Activated CD8-positive, alpha-beta memory T cell treated with anti-CD3 and anti-CD28 coated beads, Interleukin-2, amount 50 U/mL, for 24 hours (primary cell): ENCODE results near the gene PMM2.

ENCODE experiments used
- DNase-seq: peaks from one replicate; pipeline ENCODE4 v3.0.0-alpha.2; 2020; ENCODE audit errors: extremely low read depth

Gene PMM2

DNA sequence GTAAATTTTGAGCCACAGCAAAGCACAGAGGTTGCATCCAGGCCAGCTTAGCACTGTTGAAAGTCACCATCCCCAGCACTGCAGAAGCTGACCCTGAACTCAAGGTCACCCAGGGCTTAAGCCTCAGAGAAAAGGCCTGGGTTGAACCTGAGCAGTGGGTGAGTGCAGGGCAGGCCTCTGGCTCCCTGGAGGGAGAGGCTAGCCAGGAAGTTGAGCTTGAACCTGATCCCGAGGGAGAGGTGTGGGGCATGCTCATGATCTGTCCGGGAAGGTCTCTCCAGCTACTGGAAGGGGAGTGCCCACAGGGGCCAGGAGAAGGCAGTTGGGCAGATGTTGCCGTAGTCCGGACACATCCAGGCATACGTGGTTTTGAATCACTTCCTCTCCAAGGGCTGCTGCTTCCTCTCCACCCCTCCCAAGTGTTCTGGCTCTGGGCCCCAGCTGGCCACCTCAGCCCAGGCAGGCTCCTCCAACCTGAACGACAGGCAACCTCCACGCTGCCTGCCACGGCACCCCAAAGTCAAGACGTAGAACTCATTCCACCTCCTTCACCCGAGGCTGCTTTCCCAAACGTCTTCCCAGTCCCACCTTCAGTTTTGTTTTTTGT is 52.7 kb downstream of the PMM2 start:
- DNase-seq, result no peak

DNA sequence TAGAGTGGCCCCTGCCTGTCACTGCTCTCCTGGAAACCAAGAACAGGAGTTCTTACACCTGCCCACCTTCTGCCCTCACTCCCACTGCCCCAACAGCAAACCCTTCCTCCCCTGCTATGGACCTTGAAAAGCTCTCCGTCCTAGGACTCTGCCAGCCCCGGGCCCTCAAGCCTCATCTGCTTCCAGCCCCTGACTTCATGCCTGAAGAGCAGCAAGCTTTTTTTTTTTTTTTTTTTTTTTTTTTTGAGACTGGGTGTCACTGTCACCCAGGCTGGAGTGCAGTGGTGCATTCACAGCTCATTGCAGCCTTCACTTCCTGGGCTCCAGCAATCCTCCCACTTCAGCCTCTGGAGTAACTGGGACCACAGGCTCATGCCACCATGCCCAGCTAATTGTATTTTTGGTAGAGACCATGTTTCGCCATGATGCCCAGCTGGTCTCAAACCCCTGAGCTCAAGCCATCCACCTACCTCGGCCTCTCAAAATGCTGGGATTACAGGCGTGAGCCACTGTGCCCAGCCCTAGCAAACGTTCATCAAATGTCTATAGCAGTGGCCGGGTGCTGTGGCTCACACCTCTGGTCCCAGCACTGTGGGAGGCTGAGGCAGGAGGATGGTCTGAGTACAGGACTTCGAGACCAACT is 54.2 kb downstream of the PMM2 start:
- no peak for DNase-seq

DNA sequence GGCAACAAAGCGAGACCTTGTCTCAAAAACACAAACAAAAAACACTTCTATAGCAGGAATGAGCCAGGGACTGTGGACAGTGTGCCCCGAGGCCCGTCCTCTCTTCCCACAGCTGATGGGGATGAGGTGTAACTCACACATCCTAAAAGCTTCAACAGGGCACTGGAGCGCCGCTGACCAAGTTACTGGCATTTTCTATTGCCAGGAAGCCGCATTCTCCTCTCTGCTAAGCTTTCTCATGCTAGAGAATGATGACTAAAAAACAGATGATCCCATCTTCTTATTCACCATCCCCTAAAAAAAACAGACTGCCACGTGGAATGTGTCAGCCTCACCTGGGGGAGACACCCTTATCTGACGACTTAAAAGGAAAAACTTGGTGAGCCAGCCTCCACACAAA is 54.9 kb downstream of the PMM2 start:
- DNase-seq, result no peak

DNA sequence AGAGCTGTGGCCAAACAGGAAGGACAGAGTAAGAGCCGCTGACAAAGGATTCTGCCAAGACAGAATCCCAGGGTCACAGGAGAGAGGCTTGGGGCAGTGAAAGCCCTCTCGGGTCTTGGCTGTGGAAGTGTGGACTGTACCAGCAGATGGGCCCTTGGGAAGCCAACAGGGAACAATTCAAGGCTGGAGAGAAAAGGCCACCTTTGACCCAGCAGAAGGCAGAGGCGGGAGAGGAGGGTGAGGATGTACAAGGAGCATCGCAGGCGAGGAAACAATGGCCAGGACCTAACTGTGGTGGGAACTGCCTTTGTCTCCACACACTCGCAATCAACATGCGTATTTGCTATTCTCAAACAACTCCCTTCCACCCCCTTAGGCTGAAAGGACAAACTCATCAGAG is 55.5 kb downstream of the PMM2 start:
- no peak for DNase-seq

DNA sequence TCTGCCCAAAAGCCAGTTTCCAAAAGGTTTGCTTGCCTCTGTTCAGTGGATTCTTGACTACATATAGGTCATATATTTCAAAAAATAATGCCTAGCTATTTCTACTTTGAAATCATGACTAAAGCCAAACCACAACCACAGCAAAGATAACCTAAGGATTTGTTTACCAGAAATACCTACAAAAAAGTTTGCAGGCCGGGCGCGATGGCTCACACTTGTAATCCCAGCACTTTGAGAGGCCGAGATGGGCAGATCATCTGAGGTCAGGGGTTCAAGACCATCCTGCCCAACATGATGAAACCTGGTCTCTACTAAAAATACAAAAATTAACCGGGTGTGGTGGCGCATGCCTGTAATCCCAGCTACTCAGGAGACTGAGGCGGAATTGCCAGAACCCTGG is 56.0 kb downstream of the PMM2 start:
- DNase-seq, result no peak

DNA sequence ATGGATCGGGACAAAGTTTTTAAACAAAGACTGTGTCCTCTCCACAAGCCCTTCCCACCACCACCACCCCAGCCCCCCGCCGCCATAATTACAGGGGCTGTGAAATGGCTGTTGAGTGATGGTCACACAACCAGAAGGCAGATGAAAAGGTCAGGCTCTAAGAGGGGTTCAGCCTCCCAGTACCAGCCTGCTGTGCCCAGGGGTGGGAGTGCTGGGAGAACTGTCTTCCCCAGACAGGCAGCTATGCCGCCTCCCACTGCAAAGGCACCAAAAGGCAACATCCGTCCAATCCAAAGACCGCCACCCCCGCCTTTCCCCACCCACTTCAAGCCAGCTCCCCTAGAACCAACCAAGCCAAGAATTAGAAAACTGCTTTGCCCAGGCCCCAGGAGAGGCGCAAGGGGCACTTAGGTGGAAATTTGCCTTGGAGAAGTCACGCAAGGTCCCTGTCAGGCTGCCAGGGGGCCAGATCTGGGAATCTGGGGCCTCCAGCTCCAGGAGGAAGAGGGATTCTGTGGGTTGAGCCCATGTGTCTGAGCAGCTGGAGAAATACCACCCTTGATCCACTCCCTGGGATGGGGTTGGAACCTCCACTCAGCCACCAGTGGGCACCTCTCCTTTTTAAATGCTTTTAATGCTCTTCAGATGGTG is 56.8 kb downstream of the PMM2 start:
- no peak for DNase-seq

DNA sequence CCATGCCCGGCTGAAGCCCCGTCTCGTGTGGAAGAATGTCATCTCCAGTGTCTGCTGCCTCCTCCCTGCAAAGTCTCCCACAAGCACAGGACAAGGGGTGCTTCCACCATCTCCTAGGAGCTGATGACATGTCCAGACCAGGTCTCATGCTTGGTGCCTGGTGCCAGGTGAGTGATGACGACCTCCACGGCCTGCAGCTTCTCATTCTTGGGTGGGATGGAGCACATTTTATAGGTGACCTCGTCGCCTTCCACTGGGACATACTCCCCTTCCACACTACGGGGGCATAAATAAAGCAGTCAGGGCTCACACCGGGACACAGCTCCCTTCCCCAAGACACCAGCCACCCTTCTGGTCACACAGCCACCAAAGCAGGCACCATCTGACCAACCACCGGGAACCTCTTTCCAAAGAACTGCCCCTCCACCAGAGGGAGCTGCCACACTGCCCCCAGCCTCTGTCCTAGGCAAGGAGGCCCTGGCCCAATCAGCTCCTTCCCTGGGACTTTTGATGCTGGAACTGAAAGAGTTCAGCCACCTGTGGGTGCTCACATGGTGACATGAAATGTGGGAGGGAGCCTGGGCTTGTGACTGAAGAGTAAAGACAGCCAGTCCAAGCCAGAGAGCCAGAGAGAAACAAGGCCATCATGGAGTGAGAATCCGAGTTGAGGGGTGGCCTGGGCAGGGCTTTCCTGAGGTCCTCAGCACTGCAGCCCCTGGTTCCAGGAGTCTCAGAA is 57.6 kb downstream of the PMM2 start:
- no peak for DNase-seq

DNA sequence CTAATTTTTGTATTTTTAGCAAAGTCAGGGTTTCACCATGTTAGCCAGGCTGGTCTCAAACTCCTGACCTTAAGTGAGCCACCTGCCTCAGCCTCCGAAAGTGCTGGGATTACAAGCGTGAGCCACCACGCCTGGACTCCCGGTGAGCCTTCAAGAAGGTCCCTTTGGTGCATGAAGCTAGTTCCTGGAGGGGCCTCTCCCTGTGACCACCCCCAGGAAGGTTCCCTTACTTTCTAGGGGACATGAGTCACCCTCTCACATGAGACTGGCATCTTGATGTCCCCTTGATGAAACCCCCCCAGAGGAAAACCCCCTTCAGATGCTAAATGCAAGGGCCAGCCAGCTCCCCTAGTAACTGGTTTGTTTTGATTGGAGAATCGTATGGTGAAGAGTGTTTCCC is 58.3 kb downstream of the PMM2 start:
- DNase-seq, result no peak

DNA sequence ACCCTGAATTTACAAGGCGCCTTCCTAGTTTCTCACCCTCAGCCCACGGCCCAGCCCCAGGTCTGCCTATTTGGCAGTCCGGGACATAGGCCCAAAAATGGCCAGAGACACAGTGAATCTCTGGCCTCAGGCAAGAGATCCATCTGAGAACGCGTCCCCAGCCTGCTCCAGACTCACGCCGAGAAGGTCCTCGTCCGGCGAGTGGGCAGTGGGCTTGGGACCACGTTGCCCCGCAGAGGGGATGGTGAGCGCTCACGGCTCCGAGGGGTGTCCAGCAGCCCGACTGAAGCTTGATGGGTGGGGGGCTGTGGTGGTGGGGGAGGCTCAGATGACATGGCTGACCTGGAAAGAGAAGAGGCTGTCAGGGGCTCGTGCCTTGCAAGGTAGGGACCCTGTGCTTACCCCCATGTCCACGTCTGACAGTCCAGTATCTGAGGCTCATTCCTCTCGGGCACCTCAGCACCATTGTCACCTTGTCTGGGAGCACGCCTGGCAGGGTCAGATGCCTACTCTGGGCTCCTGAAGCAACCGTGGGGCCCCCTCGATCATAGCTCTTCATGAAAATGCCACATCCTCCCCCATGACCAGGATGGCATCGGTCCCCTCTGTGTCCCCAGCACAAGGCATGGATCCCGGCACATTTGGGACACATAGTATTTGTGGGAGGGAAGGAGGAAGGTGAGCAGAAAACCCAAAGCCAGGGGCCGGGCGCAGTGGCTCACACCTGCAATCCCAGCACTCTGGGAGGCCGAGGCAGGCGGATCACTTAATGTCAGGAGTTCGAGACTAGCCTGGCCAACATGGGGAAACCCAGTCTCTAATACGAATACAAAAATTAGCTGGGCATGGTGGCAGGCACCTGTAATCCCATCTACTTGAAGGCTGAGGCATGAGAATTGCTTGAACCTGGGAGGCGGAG is 61.6 kb downstream of the PMM2 start:
- no peak for DNase-seq

DNA sequence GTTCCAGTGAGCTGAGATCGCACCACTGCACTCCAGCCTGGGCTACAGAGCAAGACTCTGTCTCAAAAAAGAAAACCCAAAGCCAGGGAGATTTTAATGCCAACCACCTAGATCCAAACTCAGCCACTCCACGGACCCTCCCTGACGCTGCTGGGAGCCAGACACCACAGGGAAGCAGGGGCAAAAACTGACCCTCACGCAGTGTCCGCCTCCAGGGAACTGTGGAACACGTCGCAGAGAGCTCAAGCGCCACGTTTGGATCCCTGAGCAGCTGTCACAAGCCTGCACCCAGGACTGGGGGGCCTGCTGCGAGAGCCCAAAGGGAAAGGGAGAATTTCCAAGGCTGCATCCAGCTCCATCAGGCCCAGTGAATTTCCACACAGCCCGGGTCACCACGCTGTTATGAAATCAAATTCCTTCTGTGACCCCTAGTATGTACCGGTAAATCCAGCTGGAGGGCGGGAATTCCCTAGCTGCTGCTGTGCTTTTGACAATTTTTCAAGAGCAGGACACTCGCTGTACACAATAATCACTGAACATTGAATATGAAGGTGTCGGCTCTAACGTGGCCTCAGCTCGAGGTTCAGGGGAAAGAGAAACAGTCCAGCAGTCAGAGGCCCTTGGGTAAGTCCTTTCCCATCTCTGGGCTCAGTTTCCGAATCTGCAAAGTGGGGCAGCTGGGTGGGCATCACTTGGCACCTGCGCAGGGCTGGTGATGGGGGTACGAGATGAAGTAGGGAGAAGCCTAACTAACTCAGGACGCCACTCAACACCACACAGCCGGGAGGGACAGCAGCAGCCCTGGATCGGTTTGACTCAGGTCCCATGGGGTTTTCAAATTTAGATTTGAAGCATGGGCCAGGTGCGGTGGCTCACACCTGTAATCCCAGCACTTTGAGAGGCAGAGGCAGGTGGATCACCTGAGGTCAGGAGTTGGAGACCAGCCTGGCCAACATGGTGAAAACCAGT is 62.6 kb downstream of the PMM2 start:
- DNase-seq, result no peak

DNA sequence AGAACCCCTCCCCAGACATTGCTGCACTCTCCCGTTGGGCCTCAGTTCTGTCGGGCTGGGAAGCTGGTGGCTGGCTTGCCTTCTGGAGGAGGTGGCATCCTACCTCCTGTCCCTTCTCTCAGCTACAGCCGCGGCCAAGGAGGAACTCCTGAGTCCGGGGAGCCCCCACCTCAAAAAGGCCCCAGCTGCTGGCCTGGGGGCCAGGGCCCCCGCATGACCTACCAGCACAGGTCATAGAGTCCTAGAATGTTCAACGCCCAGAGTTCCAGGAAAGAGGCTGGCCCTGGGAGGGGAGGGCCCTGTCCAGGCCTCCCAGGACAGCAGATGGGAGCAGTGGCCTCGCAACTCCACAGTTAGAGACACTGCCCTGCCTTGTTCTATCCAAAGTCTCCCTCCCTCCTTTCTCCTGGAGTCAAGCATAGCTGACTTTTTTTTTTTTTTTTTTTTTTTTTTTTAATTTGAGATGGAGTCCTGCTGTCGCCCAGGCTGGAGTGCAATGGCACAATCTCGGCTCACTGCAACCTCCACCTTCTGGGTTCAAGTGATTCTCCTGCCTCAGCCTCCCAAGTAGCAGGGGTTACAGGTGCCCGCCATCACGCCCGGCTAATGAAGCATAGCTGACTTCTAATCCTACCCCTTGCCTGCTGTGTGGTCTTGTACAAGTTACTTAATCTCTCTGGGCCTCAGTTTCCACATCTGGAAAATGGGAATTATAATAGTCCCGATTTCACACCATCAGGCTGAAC is 64.1 kb downstream of the PMM2 start:
- no peak for DNase-seq

DNA sequence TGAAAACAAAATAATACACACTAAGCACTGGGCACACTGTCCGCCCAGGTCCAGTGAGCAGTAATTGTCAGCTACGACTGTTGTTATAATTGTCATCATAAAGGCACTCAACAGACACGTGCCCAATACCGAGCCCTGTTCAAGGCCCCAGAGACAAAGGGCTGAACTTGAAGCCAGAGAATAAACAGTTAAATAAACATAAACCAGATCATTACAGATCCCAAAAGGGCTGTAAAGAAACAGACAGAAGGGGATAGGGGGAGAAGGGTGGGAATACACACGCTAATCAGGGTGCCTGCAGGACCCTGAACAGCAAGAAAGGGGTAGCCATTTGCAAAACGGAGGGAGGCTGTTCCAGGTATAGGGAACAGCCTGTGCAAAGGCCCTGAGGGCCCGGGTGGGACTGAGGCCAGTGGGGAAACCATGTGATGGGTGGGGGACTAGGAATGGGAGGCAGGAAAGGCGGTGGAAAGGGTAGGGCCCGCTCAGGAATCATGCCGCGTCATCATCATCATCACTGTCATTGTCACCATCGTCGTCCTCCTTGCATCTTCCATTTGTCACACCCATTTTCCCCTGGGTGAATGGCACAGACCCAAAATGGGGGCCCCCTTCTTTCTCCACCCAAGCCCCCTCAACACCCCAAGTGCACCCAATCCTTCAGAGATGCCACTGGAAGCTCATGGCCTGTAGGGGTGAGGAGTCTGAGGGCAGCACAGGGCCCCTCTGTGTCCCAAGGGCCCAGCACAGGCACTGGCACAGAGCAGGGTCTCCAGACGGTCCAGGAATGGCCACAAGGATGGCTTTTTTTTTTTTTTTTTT is 64.9 kb downstream of the PMM2 start:
- no peak for DNase-seq

DNA sequence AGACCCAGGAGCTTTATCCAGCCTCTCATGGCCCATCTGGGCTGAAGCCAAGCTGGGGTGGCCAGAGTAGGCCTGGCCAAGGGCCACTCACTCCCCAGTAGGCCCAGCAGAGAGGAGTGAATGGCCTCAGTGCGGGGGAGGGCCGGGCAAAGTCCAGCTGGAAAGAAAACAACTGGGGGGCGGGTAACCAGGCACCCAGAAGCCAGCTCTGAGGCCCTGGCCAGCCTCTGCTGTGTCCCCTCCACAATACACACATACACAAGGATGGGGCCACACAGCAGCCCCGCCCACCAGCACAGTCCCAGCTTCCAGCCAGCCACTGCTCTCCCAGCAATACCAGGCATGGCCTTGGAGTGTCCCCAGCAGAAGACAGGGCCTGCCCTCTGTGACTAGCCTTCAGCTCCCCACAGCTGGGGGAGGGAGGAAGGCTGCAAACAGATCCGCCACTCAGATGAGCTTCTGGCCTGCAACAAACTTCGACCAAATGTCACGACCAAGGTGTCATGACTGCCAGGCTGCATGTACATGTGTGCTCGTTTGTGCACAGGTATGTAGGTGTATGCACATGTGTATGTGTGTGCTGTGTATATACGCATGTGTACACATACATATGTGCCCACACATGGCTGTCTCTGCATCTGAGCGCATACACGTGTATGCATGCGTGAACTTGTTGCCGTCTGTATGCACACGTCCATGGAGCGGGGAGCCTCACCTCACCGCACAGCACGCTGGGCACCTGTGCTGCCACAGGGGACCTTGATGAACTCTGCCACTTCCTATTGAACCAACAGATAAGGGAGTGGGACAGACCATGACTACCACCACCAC is 66.2 kb downstream of the PMM2 start:
- DNase-seq, result no peak

DNA sequence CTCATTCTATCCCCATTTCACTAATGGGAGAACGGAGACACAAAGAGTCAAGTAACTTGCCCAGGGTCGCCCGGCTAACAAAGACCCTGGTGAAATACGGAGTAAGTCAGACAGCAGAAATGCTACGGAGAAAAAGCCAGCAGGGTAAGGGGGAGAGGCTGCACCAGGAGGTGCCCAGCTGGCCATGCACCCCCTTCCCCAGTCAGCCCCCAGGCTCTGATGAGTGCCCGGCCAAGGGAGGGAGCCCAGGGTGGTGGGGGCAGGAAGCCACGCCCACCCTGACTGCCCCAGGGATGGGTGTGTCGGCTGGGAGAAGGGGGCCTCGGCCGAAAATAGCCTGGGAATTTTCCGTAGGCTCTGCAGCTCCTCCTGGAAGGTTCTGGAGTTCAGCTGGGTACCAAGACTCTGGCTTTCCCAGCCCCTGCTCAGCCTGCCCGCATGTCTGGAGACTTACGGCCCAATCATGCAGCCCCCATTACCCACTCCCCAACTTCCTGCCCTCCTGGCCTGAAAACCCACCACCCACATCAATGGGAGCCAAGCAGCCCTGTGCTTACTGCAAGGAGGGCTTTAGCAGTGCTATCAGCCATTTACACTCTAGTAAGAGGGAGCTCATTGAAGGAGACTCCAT is 67.0 kb downstream of the PMM2 start:
- DNase-seq, result no peak

DNA sequence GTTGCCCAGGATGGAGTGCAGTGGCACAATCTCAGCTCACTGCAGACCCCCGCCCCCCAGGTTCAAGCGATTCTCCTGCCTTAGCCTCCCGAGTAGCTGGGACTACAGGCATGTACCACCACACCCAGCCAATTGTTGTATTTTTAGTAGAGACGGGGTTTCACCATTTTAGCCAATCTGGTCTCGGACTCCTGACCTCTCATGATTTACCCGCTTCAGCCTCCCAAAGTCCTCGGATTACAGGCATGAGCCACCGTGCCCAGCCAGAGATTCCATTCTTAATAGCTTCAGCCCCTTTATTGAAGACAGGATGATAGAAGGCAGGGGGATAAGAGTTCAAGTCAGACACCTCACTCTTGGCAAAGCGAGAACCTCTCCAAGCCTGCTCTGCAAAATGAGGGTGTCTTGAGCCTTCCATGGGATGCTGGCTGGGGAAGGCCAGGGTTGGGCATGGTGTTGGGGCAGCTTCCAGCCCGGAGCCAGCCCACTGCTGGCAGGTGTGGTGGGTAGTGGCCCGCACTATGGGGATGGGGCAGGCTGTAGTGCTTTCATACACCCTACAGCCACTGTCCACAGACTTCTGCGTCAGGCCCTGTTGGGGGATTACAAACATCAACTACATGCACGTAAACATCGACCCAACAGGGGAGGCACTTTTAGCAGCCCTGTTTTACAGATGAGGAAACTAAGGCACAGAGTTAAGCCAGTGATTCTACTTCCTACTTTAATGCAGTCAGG is 67.7 kb downstream of the PMM2 start:
- no peak for DNase-seq

DNA sequence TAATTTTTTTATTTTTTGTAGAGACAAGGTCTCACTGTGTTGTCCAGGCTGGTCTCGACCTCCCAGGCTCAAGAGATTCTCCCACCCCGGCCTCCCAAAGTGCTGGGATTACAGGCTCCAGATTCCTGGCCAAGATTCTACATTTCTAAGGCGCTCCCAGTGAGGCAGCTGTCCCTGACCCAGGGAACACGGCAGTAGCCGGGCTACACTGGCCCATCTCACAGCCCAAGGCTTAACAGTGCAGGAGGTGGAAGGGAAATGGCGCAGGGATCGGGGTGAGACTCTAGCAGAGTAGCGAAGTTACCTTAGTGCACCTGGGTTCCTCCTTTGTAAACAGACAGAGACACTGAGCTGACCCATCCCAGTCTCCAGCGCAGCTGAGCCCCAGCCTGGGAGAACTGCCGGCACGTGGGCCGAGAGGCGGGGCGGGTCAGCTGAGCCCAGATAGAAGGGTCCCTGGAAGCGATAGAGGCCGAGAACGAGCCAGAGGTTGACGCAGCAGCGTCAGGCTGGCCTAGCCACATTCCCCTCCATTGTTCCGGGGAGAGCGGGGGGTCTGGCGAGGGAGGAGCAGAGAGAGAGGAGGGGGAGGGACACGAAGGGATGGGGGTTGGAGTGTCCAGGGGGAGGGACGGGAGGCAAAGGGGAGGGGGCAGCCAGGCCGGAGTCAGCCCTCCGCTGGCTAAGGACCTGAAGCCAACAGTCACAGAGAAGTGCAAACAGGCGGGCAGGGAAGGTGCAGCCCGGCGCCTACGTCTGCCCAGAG is 68.7 kb downstream of the PMM2 start:
- DNase-seq, result no peak
